GM18873 (cell line): ENCODE results near the gene PDIA4.
"Not testable (repeated sequence)": the region's sequence is repeated elsewhere in the genome, so short reads cannot be mapped to it uniquely, and the experiment has no call there.

Experiments
- ATAC-seq: cut with Tn5 transposase; IDR thresholded peaks from one replicate; pipeline ENCODE4 v1.9.1; 2021; ENCODE audit warnings: mild to moderate bottlenecking, moderate library complexity, moderate number of reproducible peaks; ENCODE audit not compliant: unreplicated experiment, low FRiP score

PDIA4 gene

GRCh38 chr7:149028346-149029109, at the start of gene PDIA4:
PDIA4 (minus strand) TSS chr7:149028505; CDS start chr7:149028408, 97 bp downstream.
- ATAC-seq, result peak; percentile 95

- no peak for ATAC-seq
These were observed 49.3 kb upstream of the PDIA4 start for GRCh38 chr7:149077594-149077993.

GRCh38 chr7:149075286-149075685, 47.0 kb upstream of the PDIA4 start:
- no peak for ATAC-seq

- ATAC-seq, result no peak
These were observed 46.0 kb upstream of the PDIA4 start for GRCh38 chr7:149074116-149074885.

GRCh38 chr7:149072438-149072775, 44.1 kb upstream of the PDIA4 start:
- ATAC-seq, result no peak

GRCh38 chr7:149071641-149072437, 43.5 kb upstream of the PDIA4 start:
- no peak for ATAC-seq

GRCh38 chr7:149071182-149071635, 42.9 kb upstream of the PDIA4 start:
- ATAC-seq, result no peak

GRCh38 chr7:149070372-149071125, 42.2 kb upstream of the PDIA4 start:
- no peak for ATAC-seq

GRCh38 chr7:149067869-149068268, 39.6 kb upstream of the PDIA4 start:
- no peak for ATAC-seq

- ATAC-seq, result no peak
These were observed 35.2 kb upstream of the PDIA4 start for GRCh38 chr7:149063476-149063875.

- not testable (repeated sequence) for ATAC-seq
These were observed 34.1 kb upstream of the PDIA4 start for GRCh38 chr7:149062217-149062899.

GRCh38 chr7:149060156-149060555, 31.9 kb upstream of the PDIA4 start:
- ATAC-seq, result no peak

GRCh38 chr7:149053885-149054284, 25.6 kb upstream of the PDIA4 start:
- no peak for ATAC-seq

GRCh38 chr7:149053384-149053783, 25.1 kb upstream of the PDIA4 start:
- ATAC-seq, result no peak

- ATAC-seq, result no peak
These were observed 22.6 kb upstream of the PDIA4 start for GRCh38 chr7:149050941-149051340.

- ATAC-seq, result no peak
These were observed 20.5 kb upstream of the PDIA4 start for GRCh38 chr7:149048805-149049204.

GRCh38 chr7:149046416-149046815, 18.1 kb upstream of the PDIA4 start:
- ATAC-seq, result no peak

GRCh38 chr7:149043936-149044335, 15.6 kb upstream of the PDIA4 start:
- ATAC-seq, result no peak

- ATAC-seq, result no peak
These were observed 13.0 kb upstream of the PDIA4 start for GRCh38 chr7:149041350-149041749.

GRCh38 chr7:149038641-149039040, 10.3 kb upstream of the PDIA4 start:
- ATAC-seq, result not testable (repeated sequence)
